Calu3 (cell line): Measurements from ENCODE around the gene PAXX. TPM values are rescaled to one million over a fixed set of nuclear protein-coding genes. Genes with fewer than 3 reads are reported as not detected.

Source experiments
- BruUV-seq: library from RNA; stranded (reverse); fragments of 400-500 nt; replicated peaks from 2 replicates; lab custom pipeline; 2021; lab: Mats Ljungman, UMichigan
- CTCF ChIA-PET: fragments of 300-600 bp; sonication (Branson Sonifier 250); formaldehyde crosslinking; loops from one replicate; lab custom pipeline; 2022; ENCODE audit warnings: antibody characterized with exemption; lab: Charles Lee
- DNase-seq: peaks from one replicate; pipeline ENCODE4 v3.0.0; 2022
- H3K27ac Mint-ChIP-seq: one replicate; pipeline ENCODE4 v1.8.0; 2022; ENCODE audit warnings: mixed read lengths; ENCODE audit not compliant: unreplicated experiment
- H3K27me3 Mint-ChIP-seq: one replicate; pipeline ENCODE4 v1.8.0; 2022; ENCODE audit warnings: mixed read lengths; ENCODE audit not compliant: unreplicated experiment
- H3K36me3 Mint-ChIP-seq: one replicate; pipeline ENCODE4 v1.8.0; 2022; ENCODE audit warnings: mild to moderate bottlenecking, moderate library complexity, mixed read lengths; ENCODE audit not compliant: insufficient read depth, unreplicated experiment
- H3K4me1 Mint-ChIP-seq: one replicate; pipeline ENCODE4 v1.8.0; 2022; ENCODE audit warnings: mild to moderate bottlenecking, low read depth, mixed read lengths; ENCODE audit not compliant: unreplicated experiment
- H3K4me3 Mint-ChIP-seq: one replicate; pipeline ENCODE4 v1.8.0; 2022; ENCODE audit warnings: mild to moderate bottlenecking, low read depth, moderate library complexity, mixed read lengths; ENCODE audit not compliant: unreplicated experiment
- H3K9me3 Mint-ChIP-seq: one replicate; pipeline ENCODE4 v1.8.0; 2022; ENCODE audit warnings: low read depth, mixed read lengths; ENCODE audit not compliant: unreplicated experiment
- intact Hi-C: fragments of 100-400 bp; cut with micrococcal nuclease; formaldehyde crosslinking; loops from one replicate; pipeline ENCODE4 v1.10.0; 2022; ENCODE audit not compliant: unreplicated experiment
- total RNA-seq: library from RNA; stranded (reverse); gene quantifications from 2 replicates; pipeline ENCODE4 v1.2.3, GENCODE V29; 2022
- TF ChIP-seq, protein P1 (sequence below): fragments of 200-600 bp; IDR thresholded peaks from one replicate; pipeline ENCODE4 v1.8.0; 2022; ENCODE audit warnings: antibody characterized with exemption; ENCODE audit not compliant: unreplicated experiment

The PAXX gene
- total RNA-seq, 1 experiment from 2014 or later: 43.7 TPM

GRCh38 chr9:137029058-137029936 is 37.1 kb downstream of the PAXX start:
- H3K4me1 Mint-ChIP-seq: peaks cover under 1% of the 10 kb centered on the region
- no peaks in the 10 kb centered on the region for H3K27me3 Mint-ChIP-seq
- no peaks in the 10 kb centered on the region for H3K9me3 Mint-ChIP-seq
- peaks cover 18% of the 10 kb centered on the region for H3K36me3 Mint-ChIP-seq
- BruUV-seq: no TSS peak
- H3K4me3 Mint-ChIP-seq: peak overlapping the region; percentile 63
- TF ChIP-seq, protein P1, sequence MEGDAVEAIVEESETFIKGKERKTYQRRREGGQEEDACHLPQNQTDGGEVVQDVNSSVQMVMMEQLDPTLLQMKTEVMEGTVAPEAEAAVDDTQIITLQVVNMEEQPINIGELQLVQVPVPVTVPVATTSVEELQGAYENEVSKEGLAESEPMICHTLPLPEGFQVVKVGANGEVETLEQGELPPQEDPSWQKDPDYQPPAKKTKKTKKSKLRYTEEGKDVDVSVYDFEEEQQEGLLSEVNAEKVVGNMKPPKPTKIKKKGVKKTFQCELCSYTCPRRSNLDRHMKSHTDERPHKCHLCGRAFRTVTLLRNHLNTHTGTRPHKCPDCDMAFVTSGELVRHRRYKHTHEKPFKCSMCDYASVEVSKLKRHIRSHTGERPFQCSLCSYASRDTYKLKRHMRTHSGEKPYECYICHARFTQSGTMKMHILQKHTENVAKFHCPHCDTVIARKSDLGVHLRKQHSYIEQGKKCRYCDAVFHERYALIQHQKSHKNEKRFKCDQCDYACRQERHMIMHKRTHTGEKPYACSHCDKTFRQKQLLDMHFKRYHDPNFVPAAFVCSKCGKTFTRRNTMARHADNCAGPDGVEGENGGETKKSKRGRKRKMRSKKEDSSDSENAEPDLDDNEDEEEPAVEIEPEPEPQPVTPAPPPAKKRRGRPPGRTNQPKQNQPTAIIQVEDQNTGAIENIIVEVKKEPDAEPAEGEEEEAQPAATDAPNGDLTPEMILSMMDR: no peak
- H3K27ac Mint-ChIP-seq: no peak overlapping the region
- intact Hi-C loops: no loop called here
- DNase-seq: peak; percentile 79
- CTCF ChIA-PET: interaction anchor here (0.5 to 2.1 kb wide), 13 partner anchors 12 to 239 kb away, joined by 3 to 20 read pairs (median 3); partner anchors contain the start of genes AJM1, FBXW5, NPDC1 and TMEM141

- Mint-ChIP-seq H3K36me3 (peaks cover 18% of the 10 kb centered on the region), H3K4me3 (no peak overlapping the region), H3K27ac (no peak overlapping the region), H3K9me3 (no peaks in the 10 kb centered on the region), H3K4me1 (peaks cover 8% of the 10 kb centered on the region), H3K27me3 (no peaks in the 10 kb centered on the region)
- BruUV-seq: no TSS peak
- TF ChIP-seq, protein P1: no peak
- CTCF ChIA-PET: interaction anchor here (0.5 to 2.1 kb wide), 13 partner anchors 12 to 239 kb away, joined by 3 to 20 read pairs (median 3); partner anchors contain the start of genes AJM1, FBXW5, NPDC1 and TMEM141
- DNase-seq: no peak
- intact Hi-C loops: no loop called here
These were observed 37.8 kb downstream of the PAXX start for GRCh38 chr9:137030006-137030405.

GRCh38 chr9:137030538-137031527 is 38.6 kb downstream of the PAXX start:
- peaks cover 8% of the 10 kb centered on the region for H3K4me1 Mint-ChIP-seq
- H3K36me3 Mint-ChIP-seq: peaks cover 19% of the 10 kb centered on the region
- no peaks in the 10 kb centered on the region for H3K27me3 Mint-ChIP-seq
- DNase-seq: no peak
- no peak overlapping the region for H3K27ac Mint-ChIP-seq
- no peak overlapping the region for H3K4me3 Mint-ChIP-seq
- CTCF ChIA-PET: interaction anchor here (0.5 to 2.1 kb wide), 4 partner anchors 38 to 206 kb away, joined by 3 to 10 read pairs (median 3); partner anchors contain the start of gene PAXX
- BruUV-seq: no TSS peak
- intact Hi-C loops: no loop called here
- no peaks in the 10 kb centered on the region for H3K9me3 Mint-ChIP-seq
- TF ChIP-seq, protein P1: no peak
